GM23338 (cell line): ENCODE measurements around the gene MED14. TPM values are rescaled to one million over a fixed set of nuclear protein-coding genes. Genes with fewer than 3 reads are reported as not detected.

Experiments used
- ATAC-seq: fragments of 200-7000 bp; cut with Tn5 transposase; 3 replicates; pipeline ENCODE4 v1.9.1; 2020
- DNase-seq: peaks from one replicate; pipeline ENCODE4 v3.0.0-alpha.2; 2015; ENCODE audit warnings: low spot score
- H2AFZ ChIP-seq: fragments of 200-600 bp; sonication (generic); 2 replicates; pipeline ENCODE4 v1.8.0; 2016; ENCODE audit warnings: antibody characterized with exemption, mild to moderate bottlenecking, moderate library complexity
- H3F3A ChIP-seq: fragments of 200-600 bp; sonication (generic); replicated peaks from 2 replicates; pipeline ENCODE4 v1.8.0; 2017; ENCODE audit warnings: antibody characterized with exemption, mixed run types, low read depth
- H3K27ac ChIP-seq: fragments of 200-600 bp; sonication (generic); 2 replicates; pipeline ENCODE4 v1.6.1; 2016; ENCODE audit warnings: low read depth
- H3K27me3 ChIP-seq: fragments of 200-600 bp; sonication (generic); 2 replicates; pipeline ENCODE4 v1.8.0; 2016; ENCODE audit warnings: mild to moderate bottlenecking, mixed run types, moderate library complexity; ENCODE audit not compliant: insufficient read depth
- H3K36me3 ChIP-seq: fragments of 200-600 bp; sonication (generic); 2 replicates; pipeline ENCODE4 v1.8.0; 2016; ENCODE audit warnings: mild to moderate bottlenecking; ENCODE audit not compliant: insufficient read depth
- H3K4me1 ChIP-seq: fragments of 200-600 bp; sonication (generic); 2 replicates; pipeline ENCODE4 v1.8.0; 2016; ENCODE audit warnings: mild to moderate bottlenecking, moderate library complexity; ENCODE audit not compliant: insufficient read depth
- H3K4me2 ChIP-seq: fragments of 200-600 bp; sonication (generic); 2 replicates; pipeline ENCODE4 v1.7.1; 2017; ENCODE audit warnings: mixed run types
- H3K4me3 ChIP-seq: fragments of 200-600 bp; sonication (generic); 2 replicates; pipeline ENCODE4 v1.6.1; 2016; ENCODE audit warnings: mixed run types
- H3K79me2 ChIP-seq: fragments of 200-600 bp; sonication (generic); replicated peaks from 2 replicates; pipeline ENCODE4 v1.8.0; 2017; ENCODE audit warnings: mild to moderate bottlenecking; ENCODE audit not compliant: insufficient read depth
- H3K9me2 ChIP-seq: fragments of 200-600 bp; sonication (generic); 2 replicates; pipeline ENCODE4 v1.8.0; 2017; ENCODE audit not compliant: insufficient read depth
- H4K20me1 ChIP-seq: fragments of 200-600 bp; sonication (generic); replicated peaks from 2 replicates; pipeline ENCODE4 v1.8.0; 2017; ENCODE audit warnings: mild to moderate bottlenecking; ENCODE audit not compliant: insufficient read depth
- H3K27ac Mint-ChIP-seq: 2 replicates; pipeline ENCODE4 v1.8.0; 2020; ENCODE audit warnings: inconsistent platforms, mild to moderate bottlenecking, moderate library complexity, mixed read lengths
- H3K27me3 Mint-ChIP-seq: 3 replicates; pipeline ENCODE4 v1.8.0; 2022; ENCODE audit warnings: low read depth, mild to moderate bottlenecking, moderate library complexity, mixed read lengths, inconsistent platforms; ENCODE audit not compliant: insufficient read depth, poor library complexity
- H3K36me3 Mint-ChIP-seq: 3 replicates; pipeline ENCODE4 v1.8.0; 2021; ENCODE audit warnings: low read depth, mild to moderate bottlenecking, inconsistent platforms, moderate library complexity, mixed read lengths
- H3K4me1 Mint-ChIP-seq: 3 replicates; pipeline ENCODE4 v1.8.0; 2020; ENCODE audit warnings: mild to moderate bottlenecking, inconsistent platforms, mixed read lengths
- H3K4me3 Mint-ChIP-seq: 3 replicates; pipeline ENCODE4 v1.8.0; 2021; ENCODE audit warnings: moderate library complexity, mild to moderate bottlenecking, inconsistent platforms, mixed read lengths
- H3K9me3 Mint-ChIP-seq: 3 replicates; pipeline ENCODE4 v1.8.0; 2020; ENCODE audit warnings: moderate library complexity, mild to moderate bottlenecking, inconsistent platforms, mixed read lengths
- CREB1 ChIP-seq: fragments of 250-450 bp; sonication (Bioruptor Pico); IDR thresholded peaks from 2 replicates; pipeline ENCODE4 v1.5.0; 2020; ENCODE audit warnings: low read depth, mild to moderate bottlenecking, moderate library complexity
- EZH2phosphoT487 ChIP-seq: fragments of 200-600 bp; sonication (generic); IDR thresholded peaks from one replicate; pipeline ENCODE4 v1.8.1; 2018; ENCODE audit warnings: antibody characterized with exemption; ENCODE audit not compliant: unreplicated experiment
- NANOG ChIP-seq: IDR thresholded peaks from 2 replicates; pipeline ENCODE4 v1.6.1; 2016; ENCODE audit warnings: antibody characterized with exemption, borderline replicate concordance
- POLR2AphosphoS5 ChIP-seq: IDR thresholded peaks from 2 replicates; pipeline ENCODE4 v1.6.1; 2016; ENCODE audit warnings: antibody characterized with exemption, low read depth
- ZNF114 ChIP-seq: fragments of 250-450 bp; sonication (Bioruptor Pico); IDR thresholded peaks from 2 replicates; pipeline ENCODE4 v1.5.0; 2020; ENCODE audit warnings: mild to moderate bottlenecking, moderate library complexity
- ZNF331 ChIP-seq: fragments of 250-450 bp; sonication (Bioruptor Pico); IDR thresholded peaks from 2 replicates; pipeline ENCODE4 v1.5.0; 2020; ENCODE audit warnings: low read depth, mild to moderate bottlenecking, moderate library complexity
- polyA plus RNA-seq: library from polyadenylated mRNA; unstranded; fragments of >200 nt; fragmentation: Nextera tagmentation; extraction: Ambion mirVana; gene quantifications from 2 replicates; pipeline ENCODE4 v1.2.1, GENCODE V29; 2016
- total RNA-seq: library from RNA; depleted of rRNA; stranded (reverse); fragments of >200 nt; shearing (Covaris generic); gene quantifications from 2 replicates; pipeline ENCODE4 v1.2.3, GENCODE V29; 2014
- TF ChIP-seq, protein P1 (sequence below): fragments of 250-450 bp; sonication (Bioruptor Pico); IDR thresholded peaks from 2 replicates; pipeline ENCODE4 v1.5.0; 2020; ENCODE audit warnings: mild to moderate bottlenecking, moderate library complexity
- TF ChIP-seq, protein P2 (sequence below): IDR thresholded peaks from one replicate; pipeline ENCODE4 v1.6.1; 2018; ENCODE audit warnings: antibody characterized with exemption; ENCODE audit not compliant: unreplicated experiment
- TF ChIP-seq, protein P3 (sequence below): IDR thresholded peaks from 2 replicates; pipeline ENCODE4 v1.6.1; 2016; ENCODE audit warnings: antibody characterized with exemption

The MED14 gene
- total and polyA plus RNA-seq, 2 experiments from 2014 or later = 29.8 to 99.3 TPM

DNA sequence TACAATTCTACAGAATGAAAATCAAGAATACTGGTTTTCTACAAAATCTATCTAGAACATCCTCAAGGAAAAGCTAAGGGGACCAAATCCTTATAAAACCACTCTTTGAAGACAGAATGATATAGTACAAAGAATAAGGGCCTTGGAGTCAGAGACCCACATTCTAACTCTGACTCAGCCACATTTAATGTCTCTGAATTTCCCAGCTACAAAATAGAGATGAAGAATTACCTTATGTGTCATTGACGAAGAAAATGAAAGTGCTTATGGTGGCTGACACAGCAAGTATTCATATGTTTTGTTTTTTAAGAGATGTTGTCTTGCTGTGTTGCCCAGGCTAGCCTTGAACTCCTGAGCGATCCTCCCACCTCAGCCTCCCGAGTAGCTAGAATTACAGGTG, 52.1 kb downstream of the MED14 start (continued):
- TF ChIP-seq, protein P1, sequence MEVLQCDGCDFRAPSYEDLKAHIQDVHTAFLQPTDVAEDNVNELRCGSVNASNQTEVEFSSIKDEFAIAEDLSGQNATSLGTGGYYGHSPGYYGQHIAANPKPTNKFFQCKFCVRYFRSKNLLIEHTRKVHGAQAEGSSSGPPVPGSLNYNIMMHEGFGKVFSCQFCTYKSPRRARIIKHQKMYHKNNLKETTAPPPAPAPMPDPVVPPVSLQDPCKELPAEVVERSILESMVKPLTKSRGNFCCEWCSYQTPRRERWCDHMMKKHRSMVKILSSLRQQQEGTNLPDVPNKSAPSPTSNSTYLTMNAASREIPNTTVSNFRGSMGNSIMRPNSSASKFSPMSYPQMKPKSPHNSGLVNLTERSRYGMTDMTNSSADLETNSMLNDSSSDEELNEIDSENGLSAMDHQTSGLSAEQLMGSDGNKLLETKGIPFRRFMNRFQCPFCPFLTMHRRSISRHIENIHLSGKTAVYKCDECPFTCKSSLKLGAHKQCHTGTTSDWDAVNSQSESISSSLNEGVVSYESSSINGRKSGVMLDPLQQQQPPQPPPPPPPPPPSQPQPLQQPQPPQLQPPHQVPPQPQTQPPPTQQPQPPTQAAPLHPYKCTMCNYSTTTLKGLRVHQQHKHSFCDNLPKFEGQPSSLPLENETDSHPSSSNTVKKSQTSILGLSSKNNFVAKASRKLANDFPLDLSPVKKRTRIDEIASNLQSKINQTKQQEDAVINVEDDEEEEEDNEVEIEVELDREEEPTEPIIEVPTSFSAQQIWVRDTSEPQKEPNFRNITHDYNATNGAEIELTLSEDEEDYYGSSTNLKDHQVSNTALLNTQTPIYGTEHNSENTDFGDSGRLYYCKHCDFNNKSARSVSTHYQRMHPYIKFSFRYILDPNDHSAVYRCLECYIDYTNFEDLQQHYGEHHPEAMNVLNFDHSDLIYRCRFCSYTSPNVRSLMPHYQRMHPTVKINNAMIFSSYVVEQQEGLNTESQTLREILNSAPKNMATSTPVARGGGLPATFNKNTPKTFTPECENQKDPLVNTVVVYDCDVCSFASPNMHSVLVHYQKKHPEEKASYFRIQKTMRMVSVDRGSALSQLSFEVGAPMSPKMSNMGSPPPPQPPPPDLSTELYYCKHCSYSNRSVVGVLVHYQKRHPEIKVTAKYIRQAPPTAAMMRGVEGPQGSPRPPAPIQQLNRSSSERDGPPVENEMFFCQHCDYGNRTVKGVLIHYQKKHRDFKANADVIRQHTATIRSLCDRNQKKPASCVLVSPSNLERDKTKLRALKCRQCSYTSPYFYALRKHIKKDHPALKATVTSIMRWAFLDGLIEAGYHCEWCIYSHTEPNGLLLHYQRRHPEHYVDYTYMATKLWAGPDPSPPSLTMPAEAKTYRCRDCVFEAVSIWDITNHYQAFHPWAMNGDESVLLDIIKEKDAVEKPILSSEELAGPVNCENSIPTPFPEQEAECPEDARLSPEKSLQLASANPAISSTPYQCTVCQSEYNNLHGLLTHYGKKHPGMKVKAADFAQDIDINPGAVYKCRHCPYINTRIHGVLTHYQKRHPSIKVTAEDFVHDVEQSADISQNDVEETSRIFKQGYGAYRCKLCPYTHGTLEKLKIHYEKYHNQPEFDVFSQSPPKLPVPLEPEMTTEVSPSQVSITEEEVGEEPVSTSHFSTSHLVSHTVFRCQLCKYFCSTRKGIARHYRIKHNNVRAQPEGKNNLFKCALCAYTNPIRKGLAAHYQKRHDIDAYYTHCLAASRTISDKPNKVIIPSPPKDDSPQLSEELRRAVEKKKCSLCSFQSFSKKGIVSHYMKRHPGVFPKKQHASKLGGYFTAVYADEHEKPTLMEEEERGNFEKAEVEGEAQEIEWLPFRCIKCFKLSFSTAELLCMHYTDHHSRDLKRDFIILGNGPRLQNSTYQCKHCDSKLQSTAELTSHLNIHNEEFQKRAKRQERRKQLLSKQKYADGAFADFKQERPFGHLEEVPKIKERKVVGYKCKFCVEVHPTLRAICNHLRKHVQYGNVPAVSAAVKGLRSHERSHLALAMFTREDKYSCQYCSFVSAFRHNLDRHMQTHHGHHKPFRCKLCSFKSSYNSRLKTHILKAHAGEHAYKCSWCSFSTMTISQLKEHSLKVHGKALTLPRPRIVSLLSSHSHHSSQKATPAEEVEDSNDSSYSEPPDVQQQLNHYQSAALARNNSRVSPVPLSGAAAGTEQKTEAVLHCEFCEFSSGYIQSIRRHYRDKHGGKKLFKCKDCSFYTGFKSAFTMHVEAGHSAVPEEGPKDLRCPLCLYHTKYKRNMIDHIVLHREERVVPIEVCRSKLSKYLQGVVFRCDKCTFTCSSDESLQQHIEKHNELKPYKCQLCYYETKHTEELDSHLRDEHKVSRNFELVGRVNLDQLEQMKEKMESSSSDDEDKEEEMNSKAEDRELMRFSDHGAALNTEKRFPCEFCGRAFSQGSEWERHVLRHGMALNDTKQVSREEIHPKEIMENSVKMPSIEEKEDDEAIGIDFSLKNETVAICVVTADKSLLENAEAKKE (CRISPR knock-in tag) = no peak
- TF ChIP-seq ZNF331 (no peak), NANOG (no peak), EZH2phosphoT487 (no peak)

DNA sequence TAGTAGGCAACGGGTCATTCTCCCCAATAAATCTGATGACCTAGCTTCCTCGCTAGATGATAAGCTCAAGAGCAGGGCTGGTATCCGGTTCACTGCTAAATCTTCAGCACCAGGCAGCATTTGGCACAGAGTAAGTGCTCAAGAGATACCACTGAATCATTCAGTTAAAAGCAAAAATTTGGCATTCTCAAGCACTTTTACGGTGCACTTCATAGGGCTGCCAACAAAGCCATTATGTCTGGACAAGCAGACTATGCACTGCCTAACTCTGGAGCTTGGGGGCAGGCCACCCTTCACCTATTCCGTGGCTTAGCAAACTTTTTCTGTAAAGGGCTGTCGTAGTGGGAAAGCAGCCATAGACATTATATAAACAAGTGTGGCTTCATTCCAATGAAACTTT, 64.2 kb downstream of the MED14 start:
- Histone ChIP-seq H3K9me2 (no peaks in the 10 kb centered on the region), H3F3A (no peaks in the 10 kb centered on the region), H4K20me1 (no peaks in the 10 kb centered on the region), H3K4me2 (no peak overlapping the region), H3K27ac (no peak overlapping the region), H3K36me3 (peaks cover 39% of the 10 kb centered on the region), H2AFZ (no peak overlapping the region), H3K4me3 (no peak overlapping the region), H3K4me1 (no peaks in the 10 kb centered on the region), H3K79me2 (no peaks in the 10 kb centered on the region), H3K27me3 (no peaks in the 10 kb centered on the region)
- ATAC-seq = no peak
- no peak overlapping the region for H3K4me3 Mint-ChIP-seq
- no peak for DNase-seq
- H3K36me3 Mint-ChIP-seq = peaks cover 79% of the 10 kb centered on the region
- H3K27me3 Mint-ChIP-seq = peaks cover under 1% of the 10 kb centered on the region
- peaks cover 2% of the 10 kb centered on the region for H3K4me1 Mint-ChIP-seq
- no peaks in the 10 kb centered on the region; the same call in 2 of the 3 replicates for H3K9me3 Mint-ChIP-seq
- no peak overlapping the region for H3K27ac Mint-ChIP-seq
- TF ChIP-seq NANOG = no peak
- TF ChIP-seq CREB1 (CRISPR knock-in tag) = no peak
- no peak for TF ChIP-seq ZNF114 (CRISPR knock-in tag)
- TF ChIP-seq, protein P2, sequence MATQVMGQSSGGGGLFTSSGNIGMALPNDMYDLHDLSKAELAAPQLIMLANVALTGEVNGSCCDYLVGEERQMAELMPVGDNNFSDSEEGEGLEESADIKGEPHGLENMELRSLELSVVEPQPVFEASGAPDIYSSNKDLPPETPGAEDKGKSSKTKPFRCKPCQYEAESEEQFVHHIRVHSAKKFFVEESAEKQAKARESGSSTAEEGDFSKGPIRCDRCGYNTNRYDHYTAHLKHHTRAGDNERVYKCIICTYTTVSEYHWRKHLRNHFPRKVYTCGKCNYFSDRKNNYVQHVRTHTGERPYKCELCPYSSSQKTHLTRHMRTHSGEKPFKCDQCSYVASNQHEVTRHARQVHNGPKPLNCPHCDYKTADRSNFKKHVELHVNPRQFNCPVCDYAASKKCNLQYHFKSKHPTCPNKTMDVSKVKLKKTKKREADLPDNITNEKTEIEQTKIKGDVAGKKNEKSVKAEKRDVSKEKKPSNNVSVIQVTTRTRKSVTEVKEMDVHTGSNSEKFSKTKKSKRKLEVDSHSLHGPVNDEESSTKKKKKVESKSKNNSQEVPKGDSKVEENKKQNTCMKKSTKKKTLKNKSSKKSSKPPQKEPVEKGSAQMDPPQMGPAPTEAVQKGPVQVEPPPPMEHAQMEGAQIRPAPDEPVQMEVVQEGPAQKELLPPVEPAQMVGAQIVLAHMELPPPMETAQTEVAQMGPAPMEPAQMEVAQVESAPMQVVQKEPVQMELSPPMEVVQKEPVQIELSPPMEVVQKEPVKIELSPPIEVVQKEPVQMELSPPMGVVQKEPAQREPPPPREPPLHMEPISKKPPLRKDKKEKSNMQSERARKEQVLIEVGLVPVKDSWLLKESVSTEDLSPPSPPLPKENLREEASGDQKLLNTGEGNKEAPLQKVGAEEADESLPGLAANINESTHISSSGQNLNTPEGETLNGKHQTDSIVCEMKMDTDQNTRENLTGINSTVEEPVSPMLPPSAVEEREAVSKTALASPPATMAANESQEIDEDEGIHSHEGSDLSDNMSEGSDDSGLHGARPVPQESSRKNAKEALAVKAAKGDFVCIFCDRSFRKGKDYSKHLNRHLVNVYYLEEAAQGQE = no peak
- TF ChIP-seq, protein P3, sequence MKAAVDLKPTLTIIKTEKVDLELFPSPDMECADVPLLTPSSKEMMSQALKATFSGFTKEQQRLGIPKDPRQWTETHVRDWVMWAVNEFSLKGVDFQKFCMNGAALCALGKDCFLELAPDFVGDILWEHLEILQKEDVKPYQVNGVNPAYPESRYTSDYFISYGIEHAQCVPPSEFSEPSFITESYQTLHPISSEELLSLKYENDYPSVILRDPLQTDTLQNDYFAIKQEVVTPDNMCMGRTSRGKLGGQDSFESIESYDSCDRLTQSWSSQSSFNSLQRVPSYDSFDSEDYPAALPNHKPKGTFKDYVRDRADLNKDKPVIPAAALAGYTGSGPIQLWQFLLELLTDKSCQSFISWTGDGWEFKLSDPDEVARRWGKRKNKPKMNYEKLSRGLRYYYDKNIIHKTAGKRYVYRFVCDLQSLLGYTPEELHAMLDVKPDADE = no peak
- no peak for TF ChIP-seq POLR2AphosphoS5
